Kidney glomerular epithelial cell (primary cell): ENCODE results near the gene CTR9.
A peak's percentile ranks its signal among the peaks of the same experiment; 100 is the strongest.

Experiments used
- DNase-seq: peaks from one replicate; lab custom pipeline; 2025; lab: John Stamatoyannopoulos, UW

Gene CTR9

GRCh38 chr11:10750838-10751580 lies at the start of gene CTR9:
Gene CTR9, plus strand, starts transcription at chr11:10751246. Its CDS starts 167 bp downstream, at chr11:10751413.
- peak; percentile 94 for DNase-seq

GRCh38 chr11:10701982-10702381 lies 49.1 kb upstream of the CTR9 start:
- DNase-seq = no peak

GRCh38 chr11:10708131-10708530 lies 42.9 kb upstream of the CTR9 start:
- no peak for DNase-seq

- no peak for DNase-seq
Observed at GRCh38 chr11:10709299-10710086, 41.6 kb upstream of the CTR9 start.

GRCh38 chr11:10715571-10715970 lies 35.5 kb upstream of the CTR9 start:
- no peak for DNase-seq

- no peak for DNase-seq
Observed at GRCh38 chr11:10716122-10716521, 34.9 kb upstream of the CTR9 start.

- DNase-seq = no peak
Observed at GRCh38 chr11:10716543-10717259, 34.3 kb upstream of the CTR9 start.

GRCh38 chr11:10719616-10720015 lies 31.4 kb upstream of the CTR9 start:
- no peak for DNase-seq

- DNase-seq = no peak
Observed at GRCh38 chr11:10720881-10721376, 30.1 kb upstream of the CTR9 start.

GRCh38 chr11:10722307-10722706 lies 28.7 kb upstream of the CTR9 start:
- DNase-seq = no peak

GRCh38 chr11:10725114-10725906 lies 25.7 kb upstream of the CTR9 start:
- DNase-seq = peak; percentile 73

GRCh38 chr11:10725907-10726253 lies 25.2 kb upstream of the CTR9 start:
- DNase-seq = no peak

GRCh38 chr11:10727146-10727851 lies 23.7 kb upstream of the CTR9 start:
- DNase-seq = no peak

GRCh38 chr11:10728154-10728553 lies 22.9 kb upstream of the CTR9 start:
- no peak for DNase-seq

- DNase-seq = no peak
Observed at GRCh38 chr11:10728789-10729472, 22.1 kb upstream of the CTR9 start.

GRCh38 chr11:10730151-10730550 lies 20.9 kb upstream of the CTR9 start:
- no peak for DNase-seq

GRCh38 chr11:10731064-10731680 lies 19.9 kb upstream of the CTR9 start:
- DNase-seq = no peak

GRCh38 chr11:10735481-10736475 lies 15.3 kb upstream of the CTR9 start:
- DNase-seq = peak; percentile 85
